Activated T-helper 1 cell treated with anti-CD3 and anti-CD28 coated beads, Interleukin-12 subunit alpha, Interleukin-12 subunit beta, Interleukin-2, Interleukin-4 antibody, amounts not matched to agents 30 ng/mL and 10 ng/mL and 1 ng/mL, durations not matched to agents 14 hours and 24 hours and 36 hours (primary cell): ENCODE measurements around the gene WDFY4. TPM values are rescaled to one million over a fixed set of nuclear protein-coding genes. Genes with fewer than 3 reads are reported as not detected.

Source experiments
- DNase-seq: peaks from one replicate; pipeline ENCODE4 v3.0.0; 2021; ENCODE audit warnings: low spot score
- H3K27ac Mint-ChIP-seq: one replicate; pipeline ENCODE4 v1.8.0; 2021; ENCODE audit warnings: mild to moderate bottlenecking, mixed read lengths
- H3K27me3 Mint-ChIP-seq: one replicate; pipeline ENCODE4 v1.8.0; 2022; ENCODE audit warnings: mild to moderate bottlenecking, moderate library complexity, mixed read lengths; ENCODE audit not compliant: insufficient read depth
- H3K36me3 Mint-ChIP-seq: one replicate; pipeline ENCODE4 v1.8.0; 2021; ENCODE audit warnings: low read depth, mixed read lengths
- H3K4me1 Mint-ChIP-seq: one replicate; pipeline ENCODE4 v1.8.0; 2021; ENCODE audit warnings: low read depth, mixed read lengths
- H3K4me3 Mint-ChIP-seq: one replicate; pipeline ENCODE4 v1.8.0; 2021; ENCODE audit warnings: mild to moderate bottlenecking, moderate library complexity, mixed read lengths
- H3K9me3 Mint-ChIP-seq: one replicate; pipeline ENCODE4 v1.8.0; 2021; ENCODE audit warnings: mixed read lengths
- intact Hi-C: fragments of 100-400 bp; cut with micrococcal nuclease; formaldehyde crosslinking; loops from one replicate; pipeline ENCODE4 v1.15.1; 2024
- total RNA-seq: library from RNA; stranded (reverse); gene quantifications from 2 replicates; pipeline ENCODE4 v1.2.3, GENCODE V29; 2022

The WDFY4 gene
- total RNA-seq, 1 donor from 2014 or later = 0.08 TPM

- H3K27ac Mint-ChIP-seq = no peak overlapping the region
- peaks cover 3% of the 10 kb centered on the region for H3K27me3 Mint-ChIP-seq
- H3K9me3 Mint-ChIP-seq = no peaks in the 10 kb centered on the region
- no peaks in the 10 kb centered on the region for H3K4me1 Mint-ChIP-seq
- intact Hi-C loops = no loop called here
- H3K4me3 Mint-ChIP-seq = no peak overlapping the region
- no peaks in the 10 kb centered on the region for H3K36me3 Mint-ChIP-seq
- DNase-seq = no peak
Measured at GRCh38 chr10:48737886-48738285, 53.2 kb downstream of the WDFY4 start.

DNA sequence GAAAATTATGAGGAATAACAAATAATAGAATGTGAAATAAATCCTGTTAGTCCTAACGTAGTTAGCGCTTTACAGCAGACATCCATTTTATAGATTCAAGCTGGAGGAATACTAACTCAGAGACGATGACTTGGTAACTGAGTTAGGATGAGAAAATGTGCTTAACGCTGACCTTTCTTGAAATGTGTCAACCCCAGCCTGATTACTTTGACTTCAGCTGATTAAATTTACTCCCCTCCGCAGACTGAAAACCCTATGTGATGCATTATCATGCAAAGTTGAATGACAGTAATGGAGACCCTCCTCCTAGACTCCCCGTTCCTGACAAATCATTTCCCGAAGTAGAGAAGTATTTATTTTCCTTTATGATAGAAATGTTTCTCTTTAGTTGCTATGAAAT is 54.5 kb downstream of the WDFY4 start:
- Mint-ChIP-seq H3K36me3 (no peaks in the 10 kb centered on the region), H3K9me3 (no peaks in the 10 kb centered on the region), H3K27ac (no peak overlapping the region), H3K4me3 (no peak overlapping the region), H3K27me3 (peaks cover 3% of the 10 kb centered on the region), H3K4me1 (no peaks in the 10 kb centered on the region)
- DNase-seq = no peak
- intact Hi-C loops = no loop called here

- intact Hi-C loops = no loop called here
- no peak for DNase-seq
- Mint-ChIP-seq H3K9me3 (no peaks in the 10 kb centered on the region), H3K4me1 (no peaks in the 10 kb centered on the region), H3K27me3 (peaks cover 3% of the 10 kb centered on the region), H3K27ac (no peak overlapping the region), H3K4me3 (no peak overlapping the region), H3K36me3 (no peaks in the 10 kb centered on the region)
Measured at GRCh38 chr10:48740015-48740707, 55.5 kb downstream of the WDFY4 start.

DNA sequence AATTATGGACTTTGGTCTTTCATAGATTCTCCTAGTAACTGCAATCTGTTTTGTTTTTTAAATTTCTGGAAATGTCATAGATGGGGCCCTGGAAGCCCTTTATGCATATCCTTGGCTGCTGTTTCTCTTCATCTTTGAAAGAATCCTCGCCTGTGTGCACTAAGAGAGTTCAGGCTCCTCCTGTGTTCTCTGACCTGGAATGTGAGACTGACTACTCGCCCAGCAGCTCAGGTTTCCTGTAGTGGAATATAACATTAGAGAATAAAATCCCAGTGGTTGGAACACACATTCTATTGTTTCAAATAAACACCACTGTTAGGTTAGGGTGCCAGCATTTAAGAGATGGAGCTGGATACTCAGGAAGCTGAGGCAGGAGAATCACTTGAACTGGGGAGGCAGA is 56.3 kb downstream of the WDFY4 start:
- Mint-ChIP-seq H3K27ac (no peak overlapping the region), H3K4me3 (no peak overlapping the region), H3K4me1 (no peaks in the 10 kb centered on the region), H3K27me3 (peaks cover 3% of the 10 kb centered on the region), H3K36me3 (no peaks in the 10 kb centered on the region), H3K9me3 (no peaks in the 10 kb centered on the region)
- intact Hi-C loops = no loop called here
- DNase-seq = no peak

DNA sequence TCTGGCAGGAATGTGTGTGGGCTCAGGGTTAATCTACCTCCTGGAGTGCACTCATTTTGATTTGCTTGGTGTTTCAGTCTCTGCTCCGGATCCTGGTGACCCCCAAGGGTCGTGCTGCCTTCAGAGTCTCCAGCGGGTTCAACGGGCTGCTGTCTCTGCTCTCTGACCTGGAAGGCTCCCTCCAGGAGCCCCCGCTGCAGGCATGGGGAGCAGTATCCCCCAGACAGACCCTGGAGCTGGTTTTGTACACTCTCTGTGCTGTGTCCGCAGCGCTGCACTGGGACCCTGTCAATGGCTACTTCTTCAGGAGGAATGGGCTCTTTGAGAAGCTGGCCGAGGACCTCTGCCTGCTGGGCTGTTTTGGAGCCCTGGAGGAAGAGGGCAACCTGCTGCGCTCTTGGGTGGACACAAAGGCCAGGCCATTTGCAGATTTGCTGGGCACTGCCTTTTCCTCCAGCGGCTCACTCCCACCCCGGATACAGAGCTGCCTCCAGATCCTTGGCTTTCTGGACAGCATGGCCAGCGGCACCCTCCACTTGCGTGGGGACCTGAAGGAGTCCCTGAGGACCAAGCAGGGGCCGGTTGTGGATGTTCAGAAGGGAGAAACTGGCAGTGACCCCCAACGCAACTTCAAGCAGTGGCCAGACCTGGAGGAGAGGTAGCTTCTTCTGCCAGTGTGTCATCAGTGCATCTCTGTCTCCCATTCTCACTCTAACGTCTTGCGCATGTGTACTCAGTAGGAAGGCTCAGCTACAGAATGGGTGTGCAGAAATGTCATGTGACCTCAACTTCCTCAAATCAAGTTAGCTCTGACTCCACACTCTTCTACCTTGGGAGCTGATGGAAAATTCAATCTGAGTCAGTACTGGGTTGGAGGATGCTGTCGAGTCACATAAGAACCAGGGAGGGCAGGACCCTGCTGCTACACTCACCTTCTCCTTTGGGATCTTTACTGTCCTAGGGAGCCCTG is 58.5 kb downstream of the WDFY4 start:
- Mint-ChIP-seq H3K4me1 (no peaks in the 10 kb centered on the region), H3K27ac (no peak overlapping the region), H3K27me3 (peaks cover 3% of the 10 kb centered on the region), H3K9me3 (no peaks in the 10 kb centered on the region), H3K4me3 (no peak overlapping the region), H3K36me3 (no peaks in the 10 kb centered on the region)
- DNase-seq = no peak
- intact Hi-C loops = no loop called here

DNA sequence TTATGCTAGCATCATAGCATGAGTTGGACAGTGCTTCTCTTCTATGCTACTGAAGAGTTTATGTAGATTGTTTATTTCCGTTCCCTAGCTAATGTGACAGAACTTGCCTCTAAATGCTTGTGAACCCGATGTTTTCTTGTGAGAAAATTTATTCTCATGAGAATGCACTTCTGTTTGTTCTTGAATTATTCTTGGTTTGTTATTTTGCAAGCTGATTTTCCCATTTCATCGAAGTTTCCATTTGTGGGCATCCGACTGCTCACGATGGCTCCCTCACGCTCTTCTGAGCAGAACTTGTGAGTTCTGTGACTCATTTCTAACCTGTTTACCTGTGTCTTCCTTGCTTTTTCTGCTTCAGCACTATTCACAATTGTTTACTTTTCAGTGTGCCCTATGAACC is 59.9 kb downstream of the WDFY4 start:
- H3K27ac Mint-ChIP-seq = no peak overlapping the region
- intact Hi-C loops = no loop called here

DNA sequence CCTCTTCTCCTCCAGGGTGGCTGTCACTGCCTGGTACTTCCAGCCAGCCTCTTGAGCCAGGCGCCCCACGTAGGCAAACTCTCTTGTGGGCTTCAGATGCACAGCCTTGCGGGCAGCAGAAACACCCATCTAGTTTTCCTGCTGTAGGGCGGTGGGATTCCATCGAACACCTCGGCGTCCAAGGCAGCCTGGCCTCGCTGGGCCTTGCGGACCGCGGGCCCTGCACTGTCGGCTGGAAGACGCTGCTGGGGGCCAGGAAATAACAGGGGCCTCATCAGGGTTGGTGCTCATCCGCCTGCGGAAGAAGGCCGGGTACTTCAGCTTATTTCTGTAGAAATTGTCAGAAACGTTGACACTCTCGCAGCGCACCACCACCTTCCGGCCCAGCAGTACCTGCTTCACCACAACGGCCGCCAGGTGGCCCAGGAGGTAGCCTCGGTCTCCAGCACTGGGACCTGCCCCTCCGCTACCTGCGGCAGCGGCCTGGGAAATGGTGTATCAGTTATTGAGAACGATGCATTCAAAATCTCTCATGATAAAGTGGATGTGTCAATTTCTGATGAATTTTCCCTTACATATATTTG is 61.1 kb downstream of the WDFY4 start:
- Mint-ChIP-seq H3K4me3 (no peak overlapping the region), H3K27me3 (peaks cover 3% of the 10 kb centered on the region), H3K27ac (no peak overlapping the region), H3K9me3 (no peaks in the 10 kb centered on the region), H3K4me1 (no peaks in the 10 kb centered on the region), H3K36me3 (no peaks in the 10 kb centered on the region)
- intact Hi-C loops = no loop called here
- DNase-seq = no peak

More for the DNA sequence above, 59.9 kb downstream of the WDFY4 start:
- DNase-seq = no peak
- Mint-ChIP-seq H3K4me3 (no peak overlapping the region), H3K27me3 (peaks cover 3% of the 10 kb centered on the region), H3K4me1 (no peaks in the 10 kb centered on the region), H3K36me3 (no peaks in the 10 kb centered on the region), H3K9me3 (no peaks in the 10 kb centered on the region)

GRCh38 chr10:48748573-48748972 is 63.9 kb downstream of the WDFY4 start:
- Mint-ChIP-seq H3K4me1 (no peaks in the 10 kb centered on the region), H3K27ac (no peak overlapping the region), H3K4me3 (no peak overlapping the region), H3K9me3 (no peaks in the 10 kb centered on the region), H3K36me3 (no peaks in the 10 kb centered on the region), H3K27me3 (no peaks in the 10 kb centered on the region)
- no peak for DNase-seq
- intact Hi-C loops = no loop called here

DNA sequence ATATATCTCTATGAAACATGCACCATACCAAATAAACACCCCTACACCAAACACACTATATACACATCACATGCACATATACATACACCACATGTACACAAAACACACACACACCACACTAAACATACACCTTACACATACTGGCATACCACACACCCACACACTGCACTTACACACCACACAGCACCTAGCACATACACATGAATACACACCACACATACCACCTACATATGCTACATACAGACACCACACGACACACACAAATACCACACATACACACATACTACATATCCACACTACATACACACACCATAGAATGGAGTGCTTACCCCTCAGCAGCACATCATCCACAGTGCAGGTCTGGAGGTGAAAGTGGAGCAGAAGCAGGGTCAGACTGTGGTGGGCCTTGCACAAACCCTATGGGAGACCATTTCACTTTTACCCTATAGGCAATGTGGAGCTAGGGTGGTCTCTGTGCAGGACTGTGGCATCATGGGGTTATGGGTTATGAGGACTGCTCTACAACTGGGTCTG is 64.6 kb downstream of the WDFY4 start:
- Mint-ChIP-seq H3K27me3 (no peaks in the 10 kb centered on the region), H3K4me3 (no peak overlapping the region), H3K27ac (no peak overlapping the region), H3K4me1 (no peaks in the 10 kb centered on the region), H3K9me3 (no peaks in the 10 kb centered on the region), H3K36me3 (no peaks in the 10 kb centered on the region)
- DNase-seq = no peak
- intact Hi-C loops = no loop called here

DNA sequence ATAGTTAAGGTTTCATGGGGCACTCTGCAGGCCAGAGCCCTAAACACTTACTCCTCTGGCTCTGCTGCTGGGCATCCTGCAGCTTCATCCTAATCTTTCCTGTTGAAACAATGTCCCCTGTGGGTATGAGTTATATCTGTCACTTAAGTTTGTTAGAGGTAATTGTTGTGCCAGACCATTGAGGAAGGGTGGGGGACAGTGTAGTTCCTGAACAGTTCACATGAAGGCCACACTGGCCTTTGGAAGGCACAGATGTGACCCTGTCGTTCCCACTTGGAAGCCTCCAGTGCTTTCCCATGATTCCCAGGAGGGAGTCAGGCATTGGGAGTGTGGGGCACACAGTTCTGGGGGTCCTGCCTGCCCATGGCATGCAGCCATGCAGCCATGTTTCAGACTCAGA is 65.3 kb downstream of the WDFY4 start:
- Mint-ChIP-seq H3K4me3 (no peak overlapping the region), H3K27ac (no peak overlapping the region), H3K27me3 (peaks cover 1% of the 10 kb centered on the region), H3K36me3 (no peaks in the 10 kb centered on the region), H3K4me1 (no peaks in the 10 kb centered on the region), H3K9me3 (no peaks in the 10 kb centered on the region)
- intact Hi-C loops = no loop called here
- DNase-seq = no peak

DNA sequence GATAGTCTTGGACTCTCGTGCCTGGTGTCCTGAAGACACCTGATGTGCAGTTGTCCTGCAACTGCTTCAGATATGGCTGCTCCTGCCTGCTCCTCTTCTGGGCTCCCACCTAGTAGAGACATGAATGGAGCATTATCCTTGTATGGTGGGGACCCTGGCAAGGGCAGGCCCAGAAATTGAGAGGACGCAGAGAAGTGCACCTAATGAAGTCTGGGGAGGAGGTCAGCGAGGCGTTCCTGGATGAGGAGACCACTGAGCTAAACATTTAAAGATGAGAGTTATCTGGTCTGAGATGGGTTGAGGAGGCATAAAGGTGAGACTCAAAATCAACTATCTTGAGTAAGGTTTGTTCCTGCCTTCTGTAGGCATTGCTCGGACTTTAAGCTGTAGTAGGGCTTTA is 66.3 kb downstream of the WDFY4 start:
- peaks cover 2% of the 10 kb centered on the region for H3K27me3 Mint-ChIP-seq
- no peak overlapping the region for H3K4me3 Mint-ChIP-seq
- no peaks in the 10 kb centered on the region for H3K9me3 Mint-ChIP-seq
- H3K27ac Mint-ChIP-seq = no peak overlapping the region
- H3K36me3 Mint-ChIP-seq = no peaks in the 10 kb centered on the region
- no peaks in the 10 kb centered on the region for H3K4me1 Mint-ChIP-seq
- intact Hi-C loops = no loop called here
- no peak for DNase-seq

DNA sequence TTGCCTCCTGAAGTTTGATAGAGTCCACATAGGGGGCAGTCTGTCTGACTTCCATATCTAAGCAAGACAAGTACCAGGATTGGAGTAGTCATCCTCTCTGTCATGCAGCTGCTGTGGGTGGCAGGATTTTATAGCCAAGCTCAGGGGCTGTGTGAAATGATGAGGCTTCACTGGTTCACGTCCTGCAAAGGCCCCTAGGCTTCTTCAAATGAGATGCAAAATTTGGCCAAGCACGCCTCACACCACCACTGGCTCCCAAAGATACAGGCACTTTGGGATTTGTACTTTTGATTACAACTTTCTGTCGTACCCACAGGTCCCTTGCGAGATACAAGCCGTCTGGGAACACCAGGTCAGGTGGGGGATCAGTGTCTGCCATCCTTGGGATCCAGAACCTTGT is 67.1 kb downstream of the WDFY4 start:
- H3K27me3 Mint-ChIP-seq = peaks cover 6% of the 10 kb centered on the region
- no peaks in the 10 kb centered on the region for H3K36me3 Mint-ChIP-seq
- no peak overlapping the region for H3K27ac Mint-ChIP-seq
- no peak overlapping the region for H3K4me3 Mint-ChIP-seq
- intact Hi-C loops = no loop called here
- DNase-seq = no peak
- no peaks in the 10 kb centered on the region for H3K9me3 Mint-ChIP-seq
- no peaks in the 10 kb centered on the region for H3K4me1 Mint-ChIP-seq

DNA sequence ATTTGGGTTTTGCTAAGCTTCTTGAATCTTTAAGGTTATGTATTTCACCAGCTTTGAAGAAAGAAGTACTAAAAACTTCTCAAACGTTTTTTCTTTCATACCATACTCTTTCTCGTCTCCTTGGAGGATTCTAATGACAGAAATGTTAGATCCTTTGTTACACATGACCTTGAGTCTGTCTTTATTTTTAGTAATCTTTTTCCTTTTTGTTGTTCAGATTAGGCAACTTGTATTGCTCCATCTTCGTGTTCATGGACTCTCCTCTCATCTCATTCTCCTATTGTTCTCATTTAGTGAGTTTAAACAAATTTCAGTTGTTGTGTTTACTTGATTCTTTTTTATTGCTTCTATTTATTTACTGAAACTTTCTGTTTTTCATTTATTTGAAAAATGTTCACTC is 73.7 kb downstream of the WDFY4 start:
- Mint-ChIP-seq H3K27me3 (peaks cover 10% of the 10 kb centered on the region), H3K4me1 (no peaks in the 10 kb centered on the region), H3K9me3 (no peaks in the 10 kb centered on the region), H3K27ac (no peak overlapping the region), H3K36me3 (no peaks in the 10 kb centered on the region), H3K4me3 (no peak overlapping the region)
- no peak for DNase-seq
- intact Hi-C loops = no loop called here
